HG03342 (cell line): Measurements from ENCODE around the gene FSTL1.
"Not testable (repeated sequence)": the region's sequence is repeated elsewhere in the genome, so short reads cannot be mapped to it uniquely, and the experiment has no call there.

Source experiments
- ATAC-seq: cut with Tn5 transposase; IDR thresholded peaks from one replicate; pipeline ENCODE4 v1.9.1; 2021; ENCODE audit warnings: mild to moderate bottlenecking, moderate library complexity; ENCODE audit not compliant: unreplicated experiment

FSTL1 gene

GRCh38 chr3:120418866-120419490, 31.8 kb downstream of the FSTL1 start:
- peak; percentile 47 for ATAC-seq

- no peak for ATAC-seq
Observed at GRCh38 chr3:120418446-120418845, 32.3 kb downstream of the FSTL1 start.

- peak; percentile 99 for ATAC-seq
Observed at GRCh38 chr3:120417272-120417911, 33.4 kb downstream of the FSTL1 start.

GRCh38 chr3:120416868-120417267, 33.9 kb downstream of the FSTL1 start:
- ATAC-seq: peak; percentile 23

- no peak for ATAC-seq
Observed at GRCh38 chr3:120415756-120416155, 35.0 kb downstream of the FSTL1 start.

GRCh38 chr3:120410541-120410940, 40.3 kb downstream of the FSTL1 start:
- ATAC-seq: no peak

GRCh38 chr3:120410116-120410515, 40.7 kb downstream of the FSTL1 start:
- no peak for ATAC-seq

- ATAC-seq: no peak
Observed at GRCh38 chr3:120407508-120408287, 43.1 kb downstream of the FSTL1 start.

- ATAC-seq: no peak
Observed at GRCh38 chr3:120404876-120405275, 45.9 kb downstream of the FSTL1 start.

- no peak for ATAC-seq
Observed at GRCh38 chr3:120402257-120402656, 48.5 kb downstream of the FSTL1 start.

- peak; percentile 89 for ATAC-seq
Observed at GRCh38 chr3:120399372-120399771, 51.4 kb downstream of the FSTL1 start.

- ATAC-seq: no peak
Observed at GRCh38 chr3:120396469-120396868, 54.3 kb downstream of the FSTL1 start.

GRCh38 chr3:120394347-120394746, 56.4 kb downstream of the FSTL1 start:
- ATAC-seq: no peak

GRCh38 chr3:120393761-120394160, 57.0 kb downstream of the FSTL1 start:
- ATAC-seq: no peak

GRCh38 chr3:120393243-120393642, 57.5 kb downstream of the FSTL1 start:
- ATAC-seq: no peak

- ATAC-seq: no peak
Observed at GRCh38 chr3:120382941-120383447, 67.8 kb downstream of the FSTL1 start.

- no peak for ATAC-seq
Observed at GRCh38 chr3:120381503-120381902, 69.3 kb downstream of the FSTL1 start.

GRCh38 chr3:120377948-120378347, 72.8 kb downstream of the FSTL1 start:
- not testable (repeated sequence) for ATAC-seq

GRCh38 chr3:120370463-120370862, 80.3 kb downstream of the FSTL1 start:
- ATAC-seq: peak; percentile 54

GRCh38 chr3:120369037-120369467, 81.7 kb downstream of the FSTL1 start:
- peak; percentile 82 for ATAC-seq

GRCh38 chr3:120368172-120368571, 82.6 kb downstream of the FSTL1 start:
- ATAC-seq: peak; percentile 54

GRCh38 chr3:120364821-120365220, 86.0 kb downstream of the FSTL1 start:
- ATAC-seq: no peak
